Measurements from ENCODE around the gene LRRC39.

DNA sequence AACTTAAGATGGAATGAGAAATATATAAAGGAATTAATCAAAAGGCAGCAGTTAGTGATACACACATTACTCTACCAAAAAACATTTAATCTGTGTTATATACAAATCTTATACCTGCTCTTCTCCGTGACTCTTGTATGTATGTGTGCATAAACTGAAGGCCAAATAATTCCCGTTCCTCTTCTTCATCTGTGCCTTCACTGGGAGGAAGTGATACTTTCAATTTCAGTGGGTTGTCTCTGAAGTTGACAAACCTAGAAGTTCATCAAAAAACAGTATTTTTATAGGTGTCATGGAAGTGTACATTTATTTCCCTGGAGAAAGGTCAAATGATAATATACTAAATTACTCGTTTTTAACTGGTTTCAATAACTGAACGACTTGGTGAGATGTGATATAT lies 25.8 kb downstream of the LRRC39 start:
- TF ChIP-seq CTCF (IDR thresholded peaks at IDR 0.05) (no peak), POLR2A (IDR thresholded peaks at IDR 0.05) (no peak)
